Stimulated activated CD8-positive, alpha-beta memory T cell treated with anti-CD3 and anti-CD28 coated beads, Interleukin-15, amount 100 ng/mL, for 24 hours (primary cell): Measurements from ENCODE around the gene MMP17.

Experiments
- DNase-seq: peaks from one replicate; pipeline ENCODE4 v3.0.0-alpha.2; 2020; ENCODE audit warnings: low read depth

Gene MMP17

GRCh38 chr12:131850856-131851559, 22.8 kb downstream of the MMP17 start:
- DNase-seq, result no peak

DNA sequence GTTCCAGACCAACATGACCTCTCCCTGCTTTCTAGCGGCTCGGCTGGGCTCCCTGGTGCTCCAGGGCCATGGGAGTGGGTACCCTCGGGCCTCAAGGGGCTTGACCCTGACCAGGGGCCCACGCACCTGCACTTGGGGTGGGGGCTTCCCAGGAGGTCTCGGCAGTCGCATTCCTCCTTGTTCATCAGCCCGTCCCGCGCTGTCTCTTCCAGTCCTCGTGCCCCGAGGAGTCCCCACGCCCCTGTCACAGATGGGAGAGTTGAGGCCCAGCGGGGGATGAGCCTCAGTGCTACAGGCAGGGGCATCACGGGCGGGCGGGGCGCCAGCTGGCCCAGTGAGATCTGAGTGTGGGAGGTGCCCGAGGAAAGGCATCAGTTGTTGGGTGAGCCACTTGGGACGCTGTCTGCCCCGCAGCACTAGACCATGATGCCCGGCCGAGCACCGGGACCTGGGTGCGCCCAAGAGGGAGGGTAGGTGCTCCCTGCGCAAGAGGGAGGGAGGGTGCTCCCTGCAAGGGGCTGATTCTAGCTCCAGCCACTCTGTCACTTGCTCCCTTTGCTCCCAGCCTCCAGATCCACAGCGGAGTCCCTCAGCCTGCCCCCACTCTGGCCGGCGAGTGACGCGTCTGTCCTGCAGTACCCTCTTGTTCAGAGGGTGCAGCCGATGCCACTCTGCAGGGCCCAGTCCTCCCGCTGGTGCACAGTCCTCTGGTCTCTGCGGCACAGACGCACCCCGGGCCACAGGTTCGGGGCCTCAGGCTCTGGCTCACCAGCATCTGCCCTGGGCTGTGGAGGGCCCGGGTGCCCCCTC, 23.8 kb downstream of the MMP17 start:
- no peak for DNase-seq

DNA sequence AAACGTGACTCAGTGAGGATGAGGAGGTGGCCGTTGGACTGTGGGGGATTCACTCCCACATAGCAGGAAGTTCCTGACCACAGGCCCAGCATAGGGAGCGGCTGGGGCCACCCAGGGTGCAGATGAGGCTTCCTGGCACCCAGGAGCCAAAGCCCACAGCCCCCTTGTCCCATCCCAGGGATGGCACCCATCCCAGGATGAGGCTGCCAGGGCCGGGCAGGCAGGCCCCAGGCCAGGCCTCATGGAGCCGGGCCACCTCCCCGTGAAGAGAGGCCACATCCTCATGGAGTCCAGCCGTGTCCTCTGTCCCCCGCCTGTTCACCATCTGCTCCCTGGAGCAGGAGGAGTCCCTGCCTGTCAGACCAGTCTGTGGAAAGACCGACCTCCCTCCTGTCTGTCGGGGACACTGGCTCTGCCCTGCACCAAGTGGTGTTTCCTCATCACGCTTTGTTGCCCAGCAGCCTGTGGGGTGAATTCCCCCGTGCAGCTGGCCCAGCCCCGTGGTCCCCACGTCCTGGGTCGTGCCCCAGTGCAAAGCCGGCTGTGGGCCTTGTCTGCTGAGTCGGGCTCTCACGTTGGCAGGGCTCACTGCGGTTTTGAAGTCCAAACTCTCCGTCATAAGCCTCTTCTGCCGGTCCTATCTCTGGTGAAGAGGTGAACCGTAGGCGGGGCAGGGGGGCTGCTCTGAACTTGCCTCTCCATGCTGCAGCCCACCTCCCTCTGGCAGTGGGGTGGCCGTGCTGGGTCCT, 24.5 kb downstream of the MMP17 start:
- no peak for DNase-seq

- DNase-seq, result no peak
Measured at GRCh38 chr12:131853832-131854797, 25.9 kb downstream of the MMP17 start.

GRCh38 chr12:131854861-131855476, 26.8 kb downstream of the MMP17 start:
- DNase-seq, result no peak

DNA sequence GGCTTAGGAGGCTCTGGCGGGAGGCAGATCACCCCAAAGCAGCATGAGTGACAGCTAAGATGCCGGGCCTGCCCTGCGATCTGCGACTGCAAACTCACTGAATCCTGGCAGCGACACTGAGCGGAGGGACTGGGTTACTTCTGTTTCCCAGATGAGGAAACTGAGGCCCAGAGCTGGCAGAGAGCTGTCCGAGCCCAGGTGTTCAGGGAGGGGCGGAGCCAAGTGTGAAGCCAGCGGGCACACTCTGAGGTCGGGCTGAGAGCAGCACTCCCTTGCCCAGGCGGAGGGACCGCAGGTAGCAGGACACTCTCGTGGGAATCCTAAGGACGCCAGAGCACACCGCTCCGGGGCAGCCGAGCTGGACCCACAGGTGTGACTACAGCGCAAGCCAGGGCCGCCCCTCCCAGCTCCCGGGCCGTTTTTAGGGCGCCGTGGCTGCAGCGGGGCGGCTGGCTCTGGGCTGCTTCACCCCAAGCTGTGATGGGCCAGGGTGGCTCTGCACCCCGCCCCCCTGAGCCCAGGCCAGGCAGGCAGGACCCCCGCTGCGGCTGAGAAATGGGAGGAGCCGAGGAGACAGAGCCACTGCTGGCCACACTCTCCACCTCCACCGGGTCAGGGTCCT, 27.4 kb downstream of the MMP17 start:
- no peak for DNase-seq

GRCh38 chr12:131856366-131857097, 28.3 kb downstream of the MMP17 start:
- DNase-seq, result no peak

- DNase-seq, result no peak
Measured at GRCh38 chr12:131857908-131858850, 30.0 kb downstream of the MMP17 start.

GRCh38 chr12:131860472-131861260, 32.5 kb downstream of the MMP17 start:
- DNase-seq, result no peak

GRCh38 chr12:131861261-131862083, 33.3 kb downstream of the MMP17 start:
- DNase-seq, result no peak

- DNase-seq, result no peak
Measured at GRCh38 chr12:131862084-131862441, 33.9 kb downstream of the MMP17 start.

DNA sequence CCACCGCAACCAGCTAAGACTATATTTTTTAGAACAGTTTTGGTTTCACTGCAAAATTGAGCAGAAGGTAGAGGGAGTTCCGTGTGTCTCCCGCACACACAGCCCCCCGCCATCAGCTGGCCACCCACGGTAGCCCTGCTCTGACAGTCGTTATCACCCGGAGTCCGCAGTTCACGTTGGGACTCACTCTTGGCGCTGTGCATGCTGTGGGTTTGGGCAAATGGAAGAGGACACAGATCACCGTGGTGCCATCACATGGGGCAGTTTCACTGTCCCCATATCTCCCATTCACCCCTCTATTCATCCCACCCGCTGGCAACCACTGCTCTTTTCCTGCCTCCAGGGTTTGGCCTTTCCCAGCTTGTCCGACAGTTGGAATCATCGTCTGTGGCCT, 34.4 kb downstream of the MMP17 start:
- no peak for DNase-seq

GRCh38 chr12:131862994-131863710, 35.0 kb downstream of the MMP17 start:
- DNase-seq, result no peak

GRCh38 chr12:131863711-131864396, 35.7 kb downstream of the MMP17 start:
- DNase-seq, result no peak

DNA sequence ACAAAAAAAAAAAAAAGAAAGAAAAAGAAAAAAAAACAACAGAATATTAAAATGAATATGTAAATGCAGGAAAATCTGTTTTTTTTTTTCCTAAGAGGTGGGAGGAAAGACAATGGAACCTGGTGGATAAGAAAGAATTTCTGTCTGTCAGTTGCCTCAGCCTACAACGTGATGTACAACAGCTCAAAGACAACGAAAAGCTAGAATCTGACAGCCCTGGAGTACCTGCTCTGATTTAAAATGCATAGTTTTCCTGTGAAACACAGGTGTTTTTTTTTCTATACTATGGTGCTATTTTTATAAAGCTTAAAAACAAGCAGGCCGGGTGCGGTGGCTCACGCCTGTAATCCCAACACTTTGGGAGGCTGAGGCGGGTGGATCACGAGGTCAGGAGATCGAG, 36.3 kb downstream of the MMP17 start:
- no peak for DNase-seq
